Mesendoderm (in vitro differentiated cells): ENCODE data around the gene EPG5.

ENCODE experiments used
- DNase-seq: peaks from one replicate; pipeline ENCODE4 v3.0.0; 2013
- H2AK5ac ChIP-seq: 2 replicates; pipeline ENCODE4 v1.6.1; 2013; ENCODE audit warnings: low read length, inconsistent platforms
- H2BK120ac ChIP-seq: 2 replicates; pipeline ENCODE4 v1.6.1; 2013; ENCODE audit warnings: low read depth, mild to moderate bottlenecking, low read length, moderate library complexity, mixed read lengths
- H2BK15ac ChIP-seq: replicated peaks from 2 replicates; pipeline ENCODE4 v1.6.1; 2013; ENCODE audit warnings: low read depth, mild to moderate bottlenecking, moderate library complexity
- H2BK5ac ChIP-seq: 2 replicates; pipeline ENCODE4 v1.6.1; 2013; ENCODE audit warnings: low read length, inconsistent platforms
- H3K18ac ChIP-seq: 2 replicates; pipeline ENCODE4 v1.6.1; 2013; ENCODE audit warnings: mild to moderate bottlenecking, low read length, mixed read lengths
- H3K23ac ChIP-seq: one replicate; pipeline ENCODE4 v1.6.1; 2013; ENCODE audit warnings: low read length
- H3K27ac ChIP-seq: 2 replicates; pipeline ENCODE4 v1.5.1; 2013; ENCODE audit warnings: low read depth, mild to moderate bottlenecking, inconsistent platforms, low read length, moderate library complexity
- H3K27me3 ChIP-seq: 2 replicates; pipeline ENCODE4 v1.6.1; 2013; ENCODE audit warnings: low read length, control low read depth, mild to moderate bottlenecking, inconsistent platforms; ENCODE audit not compliant: insufficient read depth, poor library complexity
- H3K36me3 ChIP-seq: 2 replicates; pipeline ENCODE4 v1.6.1; 2013; ENCODE audit warnings: low read length, inconsistent platforms; ENCODE audit not compliant: control insufficient read depth, insufficient read depth
- H3K4ac ChIP-seq: one replicate; pipeline ENCODE4 v1.6.1; 2013; ENCODE audit warnings: low read depth, mild to moderate bottlenecking, low read length, moderate library complexity
- H3K4me1 ChIP-seq: 2 replicates; pipeline ENCODE4 v1.6.1; 2013; ENCODE audit warnings: low read depth, low read length, inconsistent platforms; ENCODE audit not compliant: control insufficient read depth
- H3K4me2 ChIP-seq: 2 replicates; pipeline ENCODE4 v1.6.1; 2013; ENCODE audit warnings: low read length
- H3K4me3 ChIP-seq: 2 replicates; pipeline ENCODE4 v1.5.1; 2013; ENCODE audit warnings: mild to moderate bottlenecking, low read length
- H3K56ac ChIP-seq: one replicate; pipeline ENCODE4 v1.6.1; 2013; ENCODE audit warnings: low read length
- H3K79me1 ChIP-seq: 2 replicates; pipeline ENCODE4 v1.6.1; 2013; ENCODE audit warnings: low read length, inconsistent platforms
- H3K79me2 ChIP-seq: 2 replicates; pipeline ENCODE4 v1.6.1; 2013; ENCODE audit warnings: mild to moderate bottlenecking, low read length; ENCODE audit not compliant: control insufficient read depth, insufficient read depth
- H3K9ac ChIP-seq: 2 replicates; pipeline ENCODE4 v1.6.1; 2013; ENCODE audit warnings: low read length, inconsistent platforms
- H4K5ac ChIP-seq: one replicate; pipeline ENCODE4 v1.6.1; 2013; ENCODE audit warnings: low read length
- H4K8ac ChIP-seq: one replicate; pipeline ENCODE4 v1.6.1; 2013; ENCODE audit warnings: low read depth, mild to moderate bottlenecking, control low read depth, low read length, moderate library complexity
- WGBS: extraction: QIAGEN DNeasy Blood & Tissue Kit; methylation state at CpG from one replicate; pipeline ENCODE4 v1.1.7; 2013; ENCODE audit warnings: low lambda C conversion rate, missing lambda C conversion rate; ENCODE audit not compliant: insufficient coverage; ENCODE audit errors: extremely low coverage; 5-methylcytosine and 5-hydroxymethylcytosine counted together

EPG5 gene

GRCh38 chr18:46009125-46009840, 42.2 kb upstream of the EPG5 start:
- Histone ChIP-seq H2BK5ac (no peak overlapping the region), H3K27me3 (no peaks in the 10 kb centered on the region), H3K23ac (no peak overlapping the region), H4K8ac (no peak overlapping the region), H3K9ac (no peak overlapping the region), H2AK5ac (no peak overlapping the region), H4K5ac (no peak overlapping the region), H3K79me1 (no peaks in the 10 kb centered on the region), H3K36me3 (no peaks in the 10 kb centered on the region), H3K27ac (no peak overlapping the region), H3K4me3 (no peak overlapping the region), H3K79me2 (no peaks in the 10 kb centered on the region), H3K4me2 (no peak overlapping the region), H3K4ac (no peak overlapping the region), H2BK120ac (no peak overlapping the region), H3K56ac (no peak overlapping the region), H3K4me1 (no peaks in the 10 kb centered on the region), H2BK15ac (no peak overlapping the region), H3K18ac (no peak overlapping the region)
- DNase-seq: no peak
- WGBS: no CpG with 5 or more reads among the region's 5 CpGs

GRCh38 chr18:46008531-46008930, 41.4 kb upstream of the EPG5 start:
- H3K4me1 ChIP-seq: no peaks in the 10 kb centered on the region
- WGBS: no CpG with 5 or more reads among the region's 8 CpGs
- DNase-seq: no peak
- H4K8ac ChIP-seq: no peak overlapping the region
- no peaks in the 10 kb centered on the region for H3K79me2 ChIP-seq
- H3K4me2 ChIP-seq: no peak overlapping the region
- no peak overlapping the region for H3K9ac ChIP-seq
- H3K23ac ChIP-seq: no peak overlapping the region
- no peak overlapping the region for H3K18ac ChIP-seq
- H3K4ac ChIP-seq: no peak overlapping the region
- no peaks in the 10 kb centered on the region for H3K79me1 ChIP-seq
- H4K5ac ChIP-seq: no peak overlapping the region
- no peak overlapping the region for H3K56ac ChIP-seq
- no peak overlapping the region for H2BK15ac ChIP-seq
- H3K27ac ChIP-seq: no peak overlapping the region
- H2BK120ac ChIP-seq: no peak overlapping the region
- H3K4me3 ChIP-seq: no peak overlapping the region
- no peaks in the 10 kb centered on the region for H3K36me3 ChIP-seq
- no peak overlapping the region for H2BK5ac ChIP-seq
- no peak overlapping the region for H2AK5ac ChIP-seq
- H3K27me3 ChIP-seq: no peaks in the 10 kb centered on the region

- Histone ChIP-seq H3K9ac (no peak overlapping the region), H3K27me3 (no peaks in the 10 kb centered on the region), H2BK120ac (no peak overlapping the region), H3K56ac (no peak overlapping the region), H2AK5ac (no peak overlapping the region), H2BK5ac (no peak overlapping the region), H3K79me1 (no peaks in the 10 kb centered on the region), H3K79me2 (no peaks in the 10 kb centered on the region), H4K8ac (no peak overlapping the region), H3K18ac (no peak overlapping the region), H4K5ac (no peak overlapping the region), H3K36me3 (no peaks in the 10 kb centered on the region), H3K27ac (no peak overlapping the region), H3K4me1 (no peaks in the 10 kb centered on the region), H3K23ac (no peak overlapping the region), H3K4ac (no peak overlapping the region), H3K4me3 (no peak overlapping the region), H3K4me2 (no peak overlapping the region), H2BK15ac (no peak overlapping the region)
- DNase-seq: no peak
- no CpG with 5 or more reads among the region's 5 CpGs for WGBS
These were observed 40.0 kb upstream of the EPG5 start for GRCh38 chr18:46007165-46007564.

GRCh38 chr18:46002934-46003333, 35.8 kb upstream of the EPG5 start:
- no CpG with 5 or more reads among the region's 1 CpG for WGBS
- no peaks in the 10 kb centered on the region for H3K79me2 ChIP-seq
- no peaks in the 10 kb centered on the region for H3K79me1 ChIP-seq
- no peak overlapping the region for H3K27ac ChIP-seq
- H3K4me1 ChIP-seq: no peaks in the 10 kb centered on the region
- H2AK5ac ChIP-seq: no peak overlapping the region
- no peak overlapping the region for H3K9ac ChIP-seq
- H4K8ac ChIP-seq: no peak overlapping the region
- H3K56ac ChIP-seq: no peak overlapping the region
- no peaks in the 10 kb centered on the region for H3K27me3 ChIP-seq
- no peak overlapping the region for H4K5ac ChIP-seq
- H2BK15ac ChIP-seq: no peak overlapping the region
- no peak overlapping the region for H2BK120ac ChIP-seq
- no peak overlapping the region for H3K4me2 ChIP-seq
- H3K4me3 ChIP-seq: no peak overlapping the region
- no peak overlapping the region for H2BK5ac ChIP-seq
- H3K36me3 ChIP-seq: no peaks in the 10 kb centered on the region
- no peak overlapping the region for H3K4ac ChIP-seq
- H3K18ac ChIP-seq: no peak overlapping the region
- no peak for DNase-seq
- no peak overlapping the region for H3K23ac ChIP-seq

- no peak overlapping the region for H3K27ac ChIP-seq
- no peak overlapping the region for H3K9ac ChIP-seq
- no peak overlapping the region for H2AK5ac ChIP-seq
- H4K5ac ChIP-seq: no peak overlapping the region
- WGBS: no CpG with 5 or more reads among the region's 2 CpGs
- H3K4me3 ChIP-seq: no peak overlapping the region
- H3K4me2 ChIP-seq: no peak overlapping the region
- no peak overlapping the region for H3K23ac ChIP-seq
- no peaks in the 10 kb centered on the region for H3K79me1 ChIP-seq
- DNase-seq: no peak
- no peaks in the 10 kb centered on the region for H3K27me3 ChIP-seq
- no peak overlapping the region for H3K56ac ChIP-seq
- H3K36me3 ChIP-seq: no peaks in the 10 kb centered on the region
- peaks cover 3% of the 10 kb centered on the region for H3K4me1 ChIP-seq
- no peak overlapping the region for H3K4ac ChIP-seq
- H2BK120ac ChIP-seq: no peak overlapping the region
- H2BK5ac ChIP-seq: no peak overlapping the region
- no peaks in the 10 kb centered on the region for H3K79me2 ChIP-seq
- no peak overlapping the region for H4K8ac ChIP-seq
- H3K18ac ChIP-seq: no peak overlapping the region
- H2BK15ac ChIP-seq: no peak overlapping the region
These were observed 34.8 kb upstream of the EPG5 start for GRCh38 chr18:46001892-46002291.

GRCh38 chr18:46001074-46001473, 33.9 kb upstream of the EPG5 start:
- Histone ChIP-seq H3K4me3 (no peak overlapping the region), H3K4me2 (no peak overlapping the region), H2BK5ac (no peak overlapping the region), H4K5ac (no peak overlapping the region), H2BK120ac (no peak overlapping the region), H3K27me3 (no peaks in the 10 kb centered on the region), H3K56ac (no peak overlapping the region), H2AK5ac (no peak overlapping the region), H3K36me3 (no peaks in the 10 kb centered on the region), H3K9ac (no peak overlapping the region), H3K79me1 (no peaks in the 10 kb centered on the region), H3K4ac (no peak overlapping the region), H2BK15ac (no peak overlapping the region), H3K18ac (no peak overlapping the region), H3K27ac (no peak overlapping the region), H3K79me2 (no peaks in the 10 kb centered on the region), H3K23ac (no peak overlapping the region), H3K4me1 (peaks cover 3% of the 10 kb centered on the region), H4K8ac (no peak overlapping the region)
- WGBS: no CpG with 5 or more reads among the region's 1 CpG
- DNase-seq: no peak
